OCI-LY3 (cell line): ENCODE results near the gene PATL1.
"Not testable (repeated sequence)": the region's sequence is repeated elsewhere in the genome, so short reads cannot be mapped to it uniquely, and the experiment has no call there.

Experiments used
- H2AFZ ChIP-seq: fragments of 200-600, 300-600 bp; shearing (Covaris generic); 2 replicates; pipeline ENCODE4 v1.6.0; 2014; ENCODE audit warnings: antibody characterized with exemption, low read depth, low read length
- H3K27ac ChIP-seq: fragments of 200-600, 300-600 bp; sonication (generic); 2 replicates; pipeline ENCODE4 v1.5.1; 2014; ENCODE audit warnings: mild to moderate bottlenecking, low read length, moderate library complexity, mixed read lengths
- H3K27me3 ChIP-seq: fragments of 200-600, 300-600 bp; sonication (generic); 2 replicates; pipeline ENCODE4 v1.6.1; 2014; ENCODE audit warnings: low read depth, low read length, mixed read lengths
- H3K36me3 ChIP-seq: fragments of 200-600, 300-600 bp; sonication (generic); replicated peaks from 2 replicates; pipeline ENCODE3; 2014; ENCODE audit warnings: low read depth, low read length, mixed read lengths
- H3K4me1 ChIP-seq: fragments of 300-600, 200-600 bp; sonication (generic); 2 replicates; pipeline ENCODE4 v1.6.1; 2014; ENCODE audit warnings: low read length, mixed read lengths
- H3K4me2 ChIP-seq: fragments of 200-600, 300-600 bp; sonication (generic); 2 replicates; pipeline ENCODE4 v1.6.1; 2014; ENCODE audit warnings: low read length, mixed read lengths
- H3K4me3 ChIP-seq: fragments of 300-600, 200-600 bp; sonication (generic); 2 replicates; pipeline ENCODE4 v1.5.1; 2014; ENCODE audit warnings: antibody characterized with exemption, mild to moderate bottlenecking, low read length, moderate library complexity
- H3K79me2 ChIP-seq: fragments of 300-600, 200-600 bp; shearing (Covaris generic); 2 replicates; pipeline ENCODE4 v1.6.1; 2014; ENCODE audit warnings: mild to moderate bottlenecking, low read length, mixed read lengths
- H3K9ac ChIP-seq: fragments of 300-600, 200-600 bp; shearing (Covaris generic); 2 replicates; pipeline ENCODE4 v1.6.0; 2014; ENCODE audit warnings: mild to moderate bottlenecking, low read length, moderate library complexity
- H3K9me3 ChIP-seq: fragments of 200-600, 300-600 bp; shearing (Covaris generic); 2 replicates; pipeline ENCODE4 v1.6.1; 2014; ENCODE audit warnings: low read length, mixed read lengths; ENCODE audit not compliant: insufficient read depth
- H4K20me1 ChIP-seq: fragments of 200-600, 300-600 bp; sonication (generic); 2 replicates; pipeline ENCODE4 v1.6.1; 2016; ENCODE audit warnings: low read length, mixed read lengths; ENCODE audit not compliant: insufficient read depth
- EZH2phosphoT487 ChIP-seq: fragments of 200-600 bp; shearing (Covaris generic); IDR thresholded peaks from 2 replicates; pipeline ENCODE4 v1.6.1; 2018; ENCODE audit warnings: antibody characterized with exemption, mixed run types, low read depth
- TF ChIP-seq, protein P1 (sequence below): fragments of 200-600, 300-600 bp; sonication (generic); IDR thresholded peaks from 2 replicates; pipeline ENCODE4 v1.5.1; 2014; ENCODE audit warnings: antibody characterized with exemption, low read length, low read depth

Gene PATL1

DNA sequence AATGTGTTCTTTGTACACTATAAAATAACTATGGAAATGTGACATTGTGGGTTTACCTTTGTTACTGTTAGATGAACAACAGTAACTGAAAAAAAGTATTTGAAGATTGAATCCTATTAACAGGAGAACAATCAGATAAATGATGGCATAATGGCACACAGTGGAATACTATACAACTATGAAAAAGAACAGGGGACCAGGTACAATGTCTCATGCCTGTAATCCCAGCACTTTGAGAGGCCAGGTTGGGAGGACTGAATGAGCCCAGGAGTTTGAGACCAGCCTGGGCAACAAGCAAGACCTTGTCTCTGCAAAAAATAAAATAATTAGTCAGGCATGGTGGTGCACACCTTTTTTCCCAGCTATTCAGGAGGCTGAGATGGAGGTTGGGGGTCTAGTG lies 38.8 kb downstream of the PATL1 start:
- TF ChIP-seq, protein P1, sequence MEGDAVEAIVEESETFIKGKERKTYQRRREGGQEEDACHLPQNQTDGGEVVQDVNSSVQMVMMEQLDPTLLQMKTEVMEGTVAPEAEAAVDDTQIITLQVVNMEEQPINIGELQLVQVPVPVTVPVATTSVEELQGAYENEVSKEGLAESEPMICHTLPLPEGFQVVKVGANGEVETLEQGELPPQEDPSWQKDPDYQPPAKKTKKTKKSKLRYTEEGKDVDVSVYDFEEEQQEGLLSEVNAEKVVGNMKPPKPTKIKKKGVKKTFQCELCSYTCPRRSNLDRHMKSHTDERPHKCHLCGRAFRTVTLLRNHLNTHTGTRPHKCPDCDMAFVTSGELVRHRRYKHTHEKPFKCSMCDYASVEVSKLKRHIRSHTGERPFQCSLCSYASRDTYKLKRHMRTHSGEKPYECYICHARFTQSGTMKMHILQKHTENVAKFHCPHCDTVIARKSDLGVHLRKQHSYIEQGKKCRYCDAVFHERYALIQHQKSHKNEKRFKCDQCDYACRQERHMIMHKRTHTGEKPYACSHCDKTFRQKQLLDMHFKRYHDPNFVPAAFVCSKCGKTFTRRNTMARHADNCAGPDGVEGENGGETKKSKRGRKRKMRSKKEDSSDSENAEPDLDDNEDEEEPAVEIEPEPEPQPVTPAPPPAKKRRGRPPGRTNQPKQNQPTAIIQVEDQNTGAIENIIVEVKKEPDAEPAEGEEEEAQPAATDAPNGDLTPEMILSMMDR: no peak
- no peak for TF ChIP-seq EZH2phosphoT487
- no peaks in the 10 kb centered on the region for H3K4me1 ChIP-seq
- H3K4me2 ChIP-seq: no peak overlapping the region
- H3K4me3 ChIP-seq: no peak overlapping the region
- H3K36me3 ChIP-seq: peaks cover 16% of the 10 kb centered on the region
- no peaks in the 10 kb centered on the region for H3K27me3 ChIP-seq
- no peak overlapping the region for H2AFZ ChIP-seq
- H3K9ac ChIP-seq: no peak overlapping the region
- H3K9me3 ChIP-seq: no peaks in the 10 kb centered on the region
- H3K79me2 ChIP-seq: no peaks in the 10 kb centered on the region
- H4K20me1 ChIP-seq: no peaks in the 10 kb centered on the region
- H3K27ac ChIP-seq: no peak overlapping the region

DNA sequence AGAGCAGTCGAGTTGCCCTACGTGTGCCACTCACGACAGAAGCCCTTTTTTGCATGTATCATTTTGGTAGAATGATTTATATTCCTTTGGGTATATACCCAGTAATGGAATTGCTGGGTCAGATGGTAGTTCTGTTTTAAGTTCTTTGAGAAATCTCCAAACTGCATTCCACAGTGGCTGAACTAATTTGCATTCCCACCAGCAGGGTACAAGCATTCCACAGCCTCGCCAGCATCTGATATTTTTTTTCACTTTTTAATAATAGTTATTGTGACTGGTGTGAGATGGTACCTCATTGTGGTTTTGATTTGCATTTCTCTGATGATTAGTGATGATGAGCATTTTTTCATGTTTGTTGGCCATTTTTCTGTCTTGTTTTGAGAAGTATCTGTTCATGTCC lies 41.9 kb downstream of the PATL1 start:
- H3K79me2 ChIP-seq, H3K4me3 ChIP-seq, H3K27me3 ChIP-seq, H2AFZ ChIP-seq, H3K9me3 ChIP-seq, H3K27ac ChIP-seq, H4K20me1 ChIP-seq, H3K9ac ChIP-seq, H3K4me2 ChIP-seq, H3K4me1 ChIP-seq: not testable (repeated sequence)
- peaks cover 16% of the 10 kb centered on the region for H3K36me3 ChIP-seq

GRCh38 chr11:59625703-59626102 lies 43.1 kb downstream of the PATL1 start:
- Histone ChIP-seq H3K9me3 (no peaks in the 10 kb centered on the region), H4K20me1 (no peaks in the 10 kb centered on the region), H3K9ac (no peak overlapping the region), H3K4me2 (no peak overlapping the region), H3K27me3 (no peaks in the 10 kb centered on the region), H3K4me1 (no peaks in the 10 kb centered on the region), H3K27ac (no peak overlapping the region), H3K4me3 (no peak overlapping the region), H2AFZ (no peak overlapping the region), H3K36me3 (peaks cover 14% of the 10 kb centered on the region), H3K79me2 (no peaks in the 10 kb centered on the region)
- no peak for TF ChIP-seq EZH2phosphoT487
- TF ChIP-seq, protein P1: no peak

DNA sequence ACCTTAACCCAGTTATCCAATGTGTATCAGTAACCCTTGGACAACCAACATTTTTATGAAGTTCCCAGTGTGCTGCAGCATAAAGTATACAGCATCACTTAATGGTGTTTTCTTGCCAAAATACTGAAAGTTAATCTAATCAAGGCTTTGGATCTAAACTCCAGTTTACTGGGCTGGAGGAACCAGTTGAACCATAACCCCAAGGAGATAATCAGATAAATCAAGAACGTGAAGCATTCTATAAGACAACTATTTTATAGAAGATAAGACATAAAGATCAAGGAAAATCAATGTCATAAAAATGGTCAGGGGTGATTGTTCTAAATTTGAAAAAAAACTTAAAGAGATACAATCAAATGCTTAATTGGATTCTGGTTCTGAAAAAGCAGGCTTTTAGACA lies 51.0 kb downstream of the PATL1 start:
- Histone ChIP-seq H3K27me3 (no peaks in the 10 kb centered on the region), H4K20me1 (peaks cover 22% of the 10 kb centered on the region), H3K36me3 (peaks cover 11% of the 10 kb centered on the region), H3K4me1 (peaks cover 24% of the 10 kb centered on the region), H3K79me2 (peaks cover 26% of the 10 kb centered on the region), H3K9ac (no peak overlapping the region), H3K27ac (no peak overlapping the region), H3K4me2 (no peak overlapping the region), H3K9me3 (no peaks in the 10 kb centered on the region), H2AFZ (0 out of 2 replicates have a peak overlapping the region, but pooled peaks have one; percentile 18), H3K4me3 (no peak overlapping the region)
- TF ChIP-seq, protein P1: no peak
- no peak for TF ChIP-seq EZH2phosphoT487
